CD1c-positive myeloid dendritic cell (primary cell): ENCODE results near the gene SPATA13.

Experiments
- DNase-seq: peaks from one replicate; pipeline ENCODE4 v3.0.0-alpha.2; 2016; ENCODE audit errors: extremely low spot score

SPATA13 gene

GRCh38 chr13:24252136-24252535 lies 91.6 kb downstream of the SPATA13 start:
- peak; percentile 61 for DNase-seq

DNA sequence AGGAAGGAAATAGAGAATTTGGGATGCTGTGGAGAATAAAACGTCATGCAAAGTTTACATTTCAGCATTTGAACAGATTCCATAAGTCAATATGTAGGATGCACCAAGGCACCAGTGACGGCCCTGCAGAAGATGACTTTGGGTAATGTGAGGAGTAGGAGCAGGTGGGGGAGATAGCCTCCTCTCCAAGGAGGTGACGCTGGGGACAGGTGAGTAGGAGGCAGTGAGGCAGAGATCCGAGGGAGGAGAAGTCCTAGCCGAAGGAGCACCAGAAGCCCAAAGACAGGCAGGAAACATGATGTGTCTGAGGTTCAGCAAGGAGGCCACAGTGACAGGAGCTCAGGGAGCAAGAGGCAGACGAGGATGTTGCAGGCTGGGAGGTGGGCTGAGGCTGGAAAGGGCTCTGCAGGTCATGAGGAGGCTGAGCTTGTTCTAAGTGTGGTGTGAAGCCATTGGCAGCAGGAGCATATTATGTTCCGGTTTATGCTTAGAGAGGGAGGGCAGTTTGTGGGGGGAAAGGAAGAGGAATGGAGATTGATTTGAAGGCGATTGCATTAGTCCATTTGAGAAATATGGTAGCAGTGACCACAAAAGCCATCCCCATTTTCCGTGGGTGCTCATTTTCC lies 93.1 kb downstream of the SPATA13 start:
- no peak for DNase-seq

DNA sequence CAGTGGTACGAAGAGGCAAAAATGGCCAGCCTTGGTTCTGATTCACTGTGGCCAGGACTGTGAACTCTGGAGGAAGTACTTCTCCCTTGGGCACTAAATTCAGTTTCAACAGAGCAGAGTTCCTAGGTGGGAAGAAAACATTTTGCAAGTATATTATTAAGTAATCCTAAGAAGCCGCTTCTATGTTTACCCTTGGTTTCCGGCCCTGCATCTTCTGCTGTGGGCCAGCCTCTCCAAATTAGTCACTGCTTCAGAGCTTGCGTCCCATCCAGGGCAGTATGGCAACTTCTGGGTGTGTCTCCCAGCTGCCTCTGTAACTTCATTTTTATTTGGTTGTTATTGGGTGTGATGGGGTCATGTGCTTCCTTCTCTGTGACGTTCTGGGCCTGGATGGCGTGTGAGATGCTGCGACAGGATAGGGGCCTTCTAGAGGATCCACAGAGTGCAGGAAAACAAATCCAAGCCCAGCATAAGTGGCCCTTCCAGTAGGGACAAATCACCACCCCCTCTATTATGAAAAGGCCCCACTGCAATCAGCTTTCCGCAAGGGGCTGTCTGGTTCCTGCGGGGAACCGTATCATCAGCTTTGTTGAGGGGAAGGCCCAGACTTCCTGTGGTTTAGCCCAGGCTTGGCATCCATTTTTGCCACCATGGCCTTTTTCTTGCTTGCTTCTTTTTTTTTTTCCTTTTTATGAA lies 93.8 kb downstream of the SPATA13 start:
- DNase-seq, result peak; percentile 93

- DNase-seq, result no peak
Observed at GRCh38 chr13:24257497-24257896, 97.0 kb downstream of the SPATA13 start.

DNA sequence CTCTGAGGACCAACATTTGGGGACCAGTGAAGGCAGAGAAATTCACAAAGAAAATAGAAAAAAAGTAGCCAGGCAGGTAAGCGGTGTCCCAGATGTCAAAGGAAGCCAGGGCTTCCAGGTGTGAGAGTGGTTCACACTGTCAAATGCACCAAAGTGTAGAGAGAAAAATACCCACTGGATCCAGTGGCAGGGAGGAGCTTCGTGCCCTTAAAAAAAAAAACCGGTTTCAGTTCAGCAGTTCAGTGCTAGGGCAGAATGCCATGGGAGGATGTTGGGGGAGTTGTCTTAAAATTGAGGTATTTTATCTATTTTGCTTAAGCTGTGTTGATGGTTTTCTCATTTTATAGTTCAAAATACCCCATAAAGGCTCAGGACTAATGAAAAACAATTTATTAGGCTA lies 101.0 kb downstream of the SPATA13 start:
- no peak for DNase-seq

GRCh38 chr13:24263632-24264031 lies 103.1 kb downstream of the SPATA13 start:
- DNase-seq, result no peak

DNA sequence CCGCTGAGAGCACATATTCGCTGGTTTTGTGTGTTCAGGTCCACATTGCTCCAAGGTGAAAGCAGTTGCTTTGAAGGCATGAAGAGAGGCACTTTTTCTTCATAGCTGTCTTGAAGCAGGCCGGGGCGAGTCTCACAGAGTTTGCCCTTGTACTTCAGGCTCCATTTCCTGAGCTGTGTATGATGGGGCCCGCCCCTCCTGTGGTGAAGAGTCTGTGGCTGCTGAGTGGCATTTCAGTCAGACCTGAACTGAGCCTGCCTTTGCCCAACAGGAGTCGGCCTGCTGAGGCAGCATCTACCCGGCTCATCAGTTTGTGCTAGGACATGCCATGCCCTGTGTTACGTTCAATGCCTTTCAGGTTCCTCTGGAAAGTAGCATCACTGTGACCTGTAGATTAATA lies 104.5 kb downstream of the SPATA13 start:
- no peak for DNase-seq

GRCh38 chr13:24265453-24265852 lies 104.9 kb downstream of the SPATA13 start:
- no peak for DNase-seq

DNA sequence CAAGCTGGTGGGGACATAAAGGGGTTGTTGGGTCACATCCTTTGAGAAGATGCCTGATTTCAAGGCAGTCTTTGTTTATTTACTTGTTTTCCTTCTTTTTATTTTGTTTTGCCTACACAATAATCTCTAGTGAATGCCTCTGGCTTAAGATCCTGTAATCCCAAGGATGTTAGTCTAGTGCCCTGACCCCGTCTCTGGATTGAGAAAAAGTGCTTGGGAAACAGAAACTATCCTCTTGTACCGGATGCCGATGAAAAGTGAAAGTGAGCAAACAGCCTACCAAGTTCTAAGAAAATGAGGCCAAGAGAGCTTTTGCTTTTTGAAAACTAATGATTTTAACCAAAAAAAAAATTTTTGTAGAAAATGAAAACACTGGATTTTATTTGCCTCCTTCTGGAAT lies 106.8 kb downstream of the SPATA13 start:
- peak; percentile 38 for DNase-seq

- no peak for DNase-seq
Observed at GRCh38 chr13:24267801-24268200, 107.3 kb downstream of the SPATA13 start.

- no peak for DNase-seq
Observed at GRCh38 chr13:24269821-24270220, 109.3 kb downstream of the SPATA13 start.

GRCh38 chr13:24270639-24271141 lies 110.2 kb downstream of the SPATA13 start:
- DNase-seq, result peak; percentile 69

GRCh38 chr13:24271231-24271600 lies 110.7 kb downstream of the SPATA13 start:
- no peak for DNase-seq

- peak; percentile 74 for DNase-seq
Observed at GRCh38 chr13:24271601-24272451, 111.3 kb downstream of the SPATA13 start.

GRCh38 chr13:24272452-24273161 lies 112.1 kb downstream of the SPATA13 start:
- no peak for DNase-seq

DNA sequence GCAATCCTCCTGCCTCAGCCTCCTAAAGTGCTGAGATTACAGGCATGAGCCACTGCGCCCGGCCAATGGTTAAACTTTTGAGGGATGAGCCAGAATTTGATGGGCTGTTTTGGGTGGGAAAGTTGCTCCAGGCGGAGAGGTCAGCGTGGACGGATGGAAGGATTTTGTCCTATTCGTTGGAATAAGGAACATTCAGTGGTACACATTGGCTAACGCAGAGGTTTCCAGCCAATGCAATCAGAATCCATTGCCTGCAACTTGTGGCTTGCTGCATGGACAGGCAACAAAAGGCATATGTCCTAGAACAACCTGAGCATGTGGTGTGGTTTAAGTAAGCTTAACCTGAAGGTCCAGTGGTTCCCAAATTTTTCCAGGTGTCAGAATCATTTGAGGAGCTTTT lies 113.4 kb downstream of the SPATA13 start:
- no peak for DNase-seq

GRCh38 chr13:24274452-24275021 lies 114.0 kb downstream of the SPATA13 start:
- DNase-seq, result peak; percentile 79

- no peak for DNase-seq
Observed at GRCh38 chr13:24275041-24275440, 114.5 kb downstream of the SPATA13 start.

DNA sequence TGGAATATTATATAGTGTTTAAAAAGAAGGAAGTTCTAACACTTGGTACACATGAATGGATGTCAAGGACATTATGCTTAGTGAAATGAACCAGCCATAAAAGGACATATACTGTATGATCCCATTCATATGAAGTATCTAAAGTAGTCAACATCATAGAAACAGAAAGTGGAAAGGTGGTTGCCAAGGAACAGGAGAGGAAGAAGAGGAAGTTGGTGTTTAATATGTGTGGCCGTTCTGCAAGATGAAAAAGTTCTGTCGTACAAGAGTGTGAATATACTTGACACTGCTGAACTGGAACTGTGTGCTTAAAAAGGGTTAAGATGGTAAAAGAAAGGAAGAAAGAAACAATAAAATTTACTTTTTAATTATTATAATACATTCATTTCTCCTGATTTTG lies 115.8 kb downstream of the SPATA13 start:
- DNase-seq, result peak; percentile 73

- no peak for DNase-seq
Observed at GRCh38 chr13:24276861-24277260, 116.3 kb downstream of the SPATA13 start.

GRCh38 chr13:24277761-24278160 lies 117.2 kb downstream of the SPATA13 start:
- no peak for DNase-seq
